Calu3 (cell line): ENCODE data around the gene OR13A1. TPM values are rescaled to one million over a fixed set of nuclear protein-coding genes. Genes with fewer than 3 reads are reported as not detected.
"Not testable (repeated sequence)": the region's sequence is repeated elsewhere in the genome, so short reads cannot be mapped to it uniquely, and the experiment has no call there.

Experiments used
- BruUV-seq: library from RNA; stranded (reverse); fragments of 400-500 nt; replicated peaks from 2 replicates; lab custom pipeline; 2021; lab: Mats Ljungman, UMichigan
- CTCF ChIA-PET: fragments of 300-600 bp; sonication (Branson Sonifier 250); formaldehyde crosslinking; loops from one replicate; lab custom pipeline; 2022; ENCODE audit warnings: antibody characterized with exemption; lab: Charles Lee
- DNase-seq: peaks from one replicate; pipeline ENCODE4 v3.0.0; 2022
- H3K27ac Mint-ChIP-seq: one replicate; pipeline ENCODE4 v1.8.0; 2022; ENCODE audit warnings: mixed read lengths; ENCODE audit not compliant: unreplicated experiment
- H3K27me3 Mint-ChIP-seq: one replicate; pipeline ENCODE4 v1.8.0; 2022; ENCODE audit warnings: mixed read lengths; ENCODE audit not compliant: unreplicated experiment
- H3K36me3 Mint-ChIP-seq: one replicate; pipeline ENCODE4 v1.8.0; 2022; ENCODE audit warnings: mild to moderate bottlenecking, moderate library complexity, mixed read lengths; ENCODE audit not compliant: insufficient read depth, unreplicated experiment
- H3K4me1 Mint-ChIP-seq: one replicate; pipeline ENCODE4 v1.8.0; 2022; ENCODE audit warnings: mild to moderate bottlenecking, low read depth, mixed read lengths; ENCODE audit not compliant: unreplicated experiment
- H3K4me3 Mint-ChIP-seq: one replicate; pipeline ENCODE4 v1.8.0; 2022; ENCODE audit warnings: mild to moderate bottlenecking, low read depth, moderate library complexity, mixed read lengths; ENCODE audit not compliant: unreplicated experiment
- H3K9me3 Mint-ChIP-seq: one replicate; pipeline ENCODE4 v1.8.0; 2022; ENCODE audit warnings: low read depth, mixed read lengths; ENCODE audit not compliant: unreplicated experiment
- CTCF ChIP-seq: fragments of 200-600 bp; IDR thresholded peaks from one replicate; pipeline ENCODE4 v1.8.0; 2022; ENCODE audit warnings: antibody characterized with exemption; ENCODE audit not compliant: unreplicated experiment
- intact Hi-C: fragments of 100-400 bp; cut with micrococcal nuclease; formaldehyde crosslinking; loops from one replicate; pipeline ENCODE4 v1.10.0; 2022; ENCODE audit not compliant: unreplicated experiment
- total RNA-seq: library from RNA; stranded (reverse); gene quantifications from 2 replicates; pipeline ENCODE4 v1.2.3, GENCODE V29; 2022

OR13A1 gene
- total RNA-seq, 1 experiment from 2014 or later, result not detected

DNA sequence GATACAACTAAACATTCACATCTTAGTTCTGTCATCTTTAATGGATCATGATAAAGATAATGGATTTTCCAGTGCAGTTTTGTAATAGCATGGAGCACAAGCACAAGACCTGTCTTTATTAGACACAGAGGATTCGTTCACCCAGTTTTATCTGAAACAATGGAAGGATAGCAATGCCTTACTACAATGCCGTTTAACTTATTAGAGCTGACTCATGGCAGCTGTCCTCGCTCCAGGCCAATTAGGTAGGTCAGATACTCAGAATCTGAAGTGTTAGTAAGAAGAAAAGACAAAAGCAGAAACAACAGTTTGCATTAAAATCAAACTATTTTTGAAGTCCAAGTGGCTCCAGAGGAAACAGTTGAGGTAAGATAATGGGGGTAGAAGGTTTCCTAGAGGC is 12.8 kb downstream of the OR13A1 start:
- H3K36me3 Mint-ChIP-seq, result no peaks in the 10 kb centered on the region
- peaks cover 70% of the 10 kb centered on the region for H3K27me3 Mint-ChIP-seq
- BruUV-seq, result no TSS peak
- H3K27ac Mint-ChIP-seq, result no peak overlapping the region
- H3K4me3 Mint-ChIP-seq, result no peak overlapping the region
- no peak for DNase-seq
- TF ChIP-seq CTCF, result no peak
- H3K4me1 Mint-ChIP-seq, result no peaks in the 10 kb centered on the region
- H3K9me3 Mint-ChIP-seq, result no peaks in the 10 kb centered on the region
- intact Hi-C loops, result loop anchor here (10.0 kb wide), 1 partner anchor 152 kb away; no protein-coding TSS in a partner anchor
- CTCF ChIA-PET, result no interaction called here

DNA sequence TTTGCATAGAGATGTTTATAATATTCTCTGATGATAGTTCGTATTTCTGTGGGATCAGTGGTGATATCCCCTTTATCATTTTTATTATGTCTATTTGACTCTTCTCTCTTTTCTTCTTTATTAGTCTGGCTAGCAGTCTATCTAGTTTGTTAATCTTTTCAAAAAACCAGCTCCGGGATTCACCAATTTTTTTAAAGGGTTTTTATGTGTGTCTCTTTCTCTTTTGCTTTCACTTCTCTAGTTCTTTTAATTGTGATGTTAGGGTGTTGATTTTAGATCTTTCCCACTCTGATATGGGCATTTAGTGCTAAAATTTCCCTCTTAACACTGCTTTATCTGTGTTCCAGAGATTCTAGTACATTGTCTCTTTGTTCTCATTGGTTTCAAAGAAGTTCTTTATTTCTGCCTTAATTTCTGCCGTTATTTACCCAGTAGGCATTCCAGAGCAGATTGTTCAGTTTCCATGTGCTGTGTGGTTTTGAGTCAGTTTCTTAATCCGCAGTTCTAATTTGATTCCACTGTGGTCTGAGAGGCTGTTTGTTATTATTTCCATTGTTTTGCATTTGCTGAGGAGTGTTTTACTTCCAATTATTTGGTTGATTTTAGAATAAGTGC is 17.0 kb downstream of the OR13A1 start:
- BruUV-seq, CTCF ChIA-PET, H3K9me3 Mint-ChIP-seq, H3K36me3 Mint-ChIP-seq, H3K4me3 Mint-ChIP-seq, intact Hi-C loops, H3K4me1 Mint-ChIP-seq, H3K27ac Mint-ChIP-seq, DNase-seq: not testable (repeated sequence)
- peaks cover 78% of the 10 kb centered on the region for H3K27me3 Mint-ChIP-seq

- CTCF ChIA-PET, result no interaction called here
- no peak for DNase-seq
- H3K4me3 Mint-ChIP-seq, result no peak overlapping the region
- H3K27ac Mint-ChIP-seq, result no peak overlapping the region
- H3K36me3 Mint-ChIP-seq, result no peaks in the 10 kb centered on the region
- intact Hi-C loops, result no loop called here
- H3K4me1 Mint-ChIP-seq, result no peaks in the 10 kb centered on the region
- no peaks in the 10 kb centered on the region for H3K9me3 Mint-ChIP-seq
- peaks cover 82% of the 10 kb centered on the region for H3K27me3 Mint-ChIP-seq
- no peak for TF ChIP-seq CTCF
- BruUV-seq, result no TSS peak
Measured at GRCh38 chr10:45294681-45295080, 20.7 kb downstream of the OR13A1 start.

DNA sequence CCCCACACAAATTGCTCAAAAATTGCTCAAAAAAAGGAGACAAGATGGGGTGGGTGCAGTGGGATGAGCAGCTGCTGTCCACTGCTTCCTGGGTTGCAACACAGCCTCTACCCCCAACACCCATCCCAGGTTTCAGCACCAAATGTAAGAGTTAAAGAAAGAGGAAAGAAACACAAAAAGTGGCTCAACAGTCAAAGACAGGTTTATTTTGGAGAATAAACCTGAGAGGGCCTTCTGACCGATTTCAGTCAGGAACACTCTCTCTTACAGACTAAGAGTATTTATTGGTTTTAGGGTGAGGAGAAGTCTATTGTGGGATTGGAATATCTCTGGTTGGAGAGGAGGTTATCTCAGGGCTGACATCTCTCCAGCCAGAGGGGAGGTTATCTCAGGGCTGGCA is 28.4 kb downstream of the OR13A1 start:
- Mint-ChIP-seq H3K36me3 (no peaks in the 10 kb centered on the region), H3K27me3 (peaks cover 64% of the 10 kb centered on the region), H3K27ac (no peak overlapping the region), H3K9me3 (no peaks in the 10 kb centered on the region), H3K4me3 (no peak overlapping the region), H3K4me1 (no peaks in the 10 kb centered on the region)
- DNase-seq, result no peak
- BruUV-seq, result no TSS peak
- TF ChIP-seq CTCF, result no peak
- CTCF ChIA-PET, result no interaction called here
- intact Hi-C loops, result no loop called here

DNA sequence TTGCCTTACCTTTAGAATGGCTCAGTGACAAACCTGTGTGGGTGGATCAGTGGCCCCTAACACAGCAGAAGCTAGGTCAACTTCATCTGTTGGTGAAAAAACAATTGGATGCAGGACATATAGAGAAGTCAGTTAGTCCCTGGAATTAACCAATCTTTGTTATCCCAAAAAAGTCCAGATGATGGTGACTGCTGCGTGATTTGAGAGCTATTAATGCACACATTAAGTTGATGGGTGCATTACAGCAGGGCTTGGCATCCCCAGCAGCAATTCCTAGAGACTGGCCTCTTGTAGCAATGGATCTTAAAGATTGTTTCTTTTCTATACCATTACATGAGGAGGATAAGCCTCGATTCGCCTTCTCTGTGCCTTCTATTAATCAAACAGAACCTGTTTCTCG is 33.3 kb downstream of the OR13A1 start:
- BruUV-seq, result no TSS peak
- intact Hi-C loops, result no loop called here
- H3K4me3 Mint-ChIP-seq, result no peak overlapping the region
- no peak overlapping the region for H3K27ac Mint-ChIP-seq
- TF ChIP-seq CTCF, result no peak
- H3K27me3 Mint-ChIP-seq, result peaks cover 57% of the 10 kb centered on the region
- no peak for DNase-seq
- no peaks in the 10 kb centered on the region for H3K4me1 Mint-ChIP-seq
- CTCF ChIA-PET, result no interaction called here
- no peaks in the 10 kb centered on the region for H3K9me3 Mint-ChIP-seq
- H3K36me3 Mint-ChIP-seq, result no peaks in the 10 kb centered on the region
